ENCODE results near the gene CDH13.

CDH13 gene

GRCh38 chr16:83305092-83305491, 678.3 kb downstream of the CDH13 start:
- no peak overlapping the region for H3K27ac ChIP-seq
- TF ChIP-seq CTCF (IDR thresholded peaks at IDR 0.05; ENCODE audit: low read depth, low read length) = no peak
- H3K9me3 ChIP-seq (ENCODE audit: severe bottlenecking) = no peaks in the 10 kb centered on the region
- no peak for DNase-seq
- no peaks in the 10 kb centered on the region for H3K36me3 ChIP-seq
- no peaks in the 10 kb centered on the region for H3K27me3 ChIP-seq (ENCODE audit: insufficient read depth, low read depth, severe bottlenecking)
- H3K4me3 ChIP-seq (ENCODE audit: low read depth, low read length) = no peak overlapping the region

DNA sequence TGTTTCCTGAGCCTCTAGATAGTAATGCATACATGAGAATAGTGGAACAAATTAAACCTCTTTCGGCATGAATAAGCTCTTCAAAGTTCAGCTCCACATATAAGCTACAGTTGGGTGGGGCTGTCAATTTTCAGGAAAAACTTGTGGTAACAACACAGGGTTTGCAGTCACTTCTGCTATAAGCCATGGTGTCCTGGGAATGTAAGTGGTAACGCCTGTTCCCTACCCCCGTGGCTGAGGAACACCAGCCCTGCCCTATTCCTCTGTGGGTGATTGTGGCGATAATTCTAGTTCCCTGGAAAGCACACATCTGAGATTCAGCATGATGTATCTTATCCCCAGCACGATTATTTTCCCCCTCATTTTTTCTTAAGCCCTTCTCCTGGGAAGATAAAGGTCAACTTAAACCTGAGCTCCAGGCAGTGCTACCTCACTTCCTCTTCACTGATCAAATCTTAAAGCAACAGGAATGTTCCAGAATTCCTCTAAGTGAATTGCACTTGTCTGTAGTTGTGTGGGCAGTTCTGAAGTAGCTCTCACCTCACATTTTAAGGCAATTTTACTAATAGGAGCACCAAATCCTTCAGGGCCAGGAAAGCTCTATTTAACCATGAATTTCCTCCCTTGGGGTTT, 680.3 kb downstream of the CDH13 start:
- no peaks in the 10 kb centered on the region for H3K27me3 ChIP-seq (ENCODE audit: insufficient read depth, low read depth, severe bottlenecking)
- no peaks in the 10 kb centered on the region for H3K36me3 ChIP-seq
- H3K9me3 ChIP-seq (ENCODE audit: severe bottlenecking) = no peaks in the 10 kb centered on the region
- no peak for TF ChIP-seq CTCF (IDR thresholded peaks at IDR 0.05; ENCODE audit: low read depth, low read length)
- H3K4me3 ChIP-seq (ENCODE audit: low read depth, low read length) = no peak overlapping the region
- DNase-seq = no peak
- no peak overlapping the region for H3K27ac ChIP-seq

GRCh38 chr16:83307594-83307992, 680.8 kb downstream of the CDH13 start:
- DNase-seq = no peak
- Histone ChIP-seq H3K4me3 (ENCODE audit: low read depth, low read length) (no peak overlapping the region), H3K9me3 (ENCODE audit: severe bottlenecking) (no peaks in the 10 kb centered on the region), H3K27ac (no peak overlapping the region), H3K36me3 (no peaks in the 10 kb centered on the region), H3K27me3 (ENCODE audit: insufficient read depth, low read depth, severe bottlenecking) (no peaks in the 10 kb centered on the region)
- TF ChIP-seq CTCF (IDR thresholded peaks at IDR 0.05; ENCODE audit: low read depth, low read length) = no peak

DNA sequence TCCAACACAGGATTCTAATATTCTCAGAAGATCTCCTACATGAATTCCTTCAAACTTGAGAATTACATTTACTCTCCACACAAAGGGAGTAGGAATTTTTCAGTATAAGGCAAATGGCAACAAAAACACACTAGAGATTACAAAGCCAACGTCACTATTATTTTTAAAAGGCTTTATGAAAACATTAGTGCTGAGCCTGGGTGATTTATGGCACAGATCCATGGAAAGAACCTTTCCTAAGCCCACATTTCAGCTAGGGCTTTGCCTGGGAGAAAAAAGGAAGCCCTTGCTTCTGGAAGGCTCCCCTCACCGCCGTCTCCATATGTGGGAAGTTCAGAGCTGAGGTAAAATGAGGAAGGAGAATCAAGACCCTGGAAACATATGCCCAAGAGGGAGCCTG, 681.6 kb downstream of the CDH13 start:
- TF ChIP-seq CTCF (IDR thresholded peaks at IDR 0.05; ENCODE audit: low read depth, low read length) = no peak
- DNase-seq = no peak
- Histone ChIP-seq H3K9me3 (ENCODE audit: severe bottlenecking) (no peaks in the 10 kb centered on the region), H3K27ac (no peak overlapping the region), H3K36me3 (no peaks in the 10 kb centered on the region), H3K27me3 (ENCODE audit: insufficient read depth, low read depth, severe bottlenecking) (no peaks in the 10 kb centered on the region), H3K4me3 (ENCODE audit: low read depth, low read length) (no peak overlapping the region)

GRCh38 chr16:83310816-83311215, 684.0 kb downstream of the CDH13 start:
- Histone ChIP-seq H3K9me3 (ENCODE audit: severe bottlenecking) (no peaks in the 10 kb centered on the region), H3K27me3 (ENCODE audit: insufficient read depth, low read depth, severe bottlenecking) (no peaks in the 10 kb centered on the region), H3K4me3 (ENCODE audit: low read depth, low read length) (no peak overlapping the region), H3K36me3 (no peaks in the 10 kb centered on the region), H3K27ac (no peak overlapping the region)
- no peak for TF ChIP-seq CTCF (IDR thresholded peaks at IDR 0.05; ENCODE audit: low read depth, low read length)
- no peak for DNase-seq
